Activated naive CD4-positive, alpha-beta T cell treated with anti-CD3 and anti-CD28 coated beads, Interleukin-2, amount 10 ng/mL, durations not matched to agents 7 days and 5 days (primary cell): Measurements from ENCODE around the gene HTR1E.
"Not testable (repeated sequence)": the region's sequence is repeated elsewhere in the genome, so short reads cannot be mapped to it uniquely, and the experiment has no call there.

ENCODE experiments used
- CTCF ChIA-PET: fragments of 350-600 bp; sonication (Branson Sonifier 250); formaldehyde crosslinking; loops from one replicate; lab custom pipeline; 2021; ENCODE audit warnings: antibody characterized with exemption; lab: Charles Lee
- DNase-seq: peaks from one replicate; pipeline ENCODE4 v3.0.0-alpha.2; 2020
- H3K27ac Mint-ChIP-seq: one replicate; pipeline ENCODE4 v1.8.0; 2021; ENCODE audit warnings: mild to moderate bottlenecking, moderate library complexity, mixed read lengths
- H3K27me3 Mint-ChIP-seq: one replicate; pipeline ENCODE4 v1.8.0; 2021; ENCODE audit warnings: mild to moderate bottlenecking, mixed read lengths
- H3K36me3 Mint-ChIP-seq: one replicate; pipeline ENCODE4 v1.8.0; 2021; ENCODE audit warnings: mixed read lengths
- H3K4me1 Mint-ChIP-seq: one replicate; pipeline ENCODE4 v1.8.0; 2021; ENCODE audit warnings: mixed read lengths
- H3K4me3 Mint-ChIP-seq: one replicate; pipeline ENCODE4 v1.8.0; 2021; ENCODE audit warnings: mild to moderate bottlenecking, moderate library complexity, mixed read lengths
- H3K9me3 Mint-ChIP-seq: one replicate; pipeline ENCODE4 v1.8.0; 2021; ENCODE audit warnings: mixed read lengths

The HTR1E gene

GRCh38 chr6:86937219-86938079, at the start of gene HTR1E:
Gene HTR1E (plus strand): TSS chr6:86937528. CDS start chr6:87015335, 77,807 bp downstream.
- no peak for DNase-seq
- CTCF ChIA-PET, result interaction anchor here (1.5 kb wide), 1 partner anchor 1015 kb away, joined by 5 read pairs; no protein-coding TSS in a partner anchor
- H3K4me3 Mint-ChIP-seq, result no peak within 1 kb of the TSS
- H3K36me3 Mint-ChIP-seq, result no peaks in the 10 kb centered on the region
- no peak within 1 kb of the TSS for H3K27ac Mint-ChIP-seq
- no peaks in the 10 kb centered on the region for H3K9me3 Mint-ChIP-seq
- H3K27me3 Mint-ChIP-seq, result peaks cover 40% of the 10 kb centered on the region
- no peaks in the 10 kb centered on the region for H3K4me1 Mint-ChIP-seq

- Mint-ChIP-seq H3K4me3 (no peak overlapping the region), H3K27me3 (no peaks in the 10 kb centered on the region), H3K9me3 (peaks cover 7% of the 10 kb centered on the region), H3K27ac (no peak overlapping the region), H3K36me3 (no peaks in the 10 kb centered on the region), H3K4me1 (no peaks in the 10 kb centered on the region)
- CTCF ChIA-PET, result no interaction called here
- no peak for DNase-seq
These were observed 49.0 kb upstream of the HTR1E start for GRCh38 chr6:86888301-86888700.

- H3K4me3 Mint-ChIP-seq, H3K4me1 Mint-ChIP-seq: not testable (repeated sequence)
These were observed 40.1 kb upstream of the HTR1E start for GRCh38 chr6:86897265-86897664.

GRCh38 chr6:86913795-86914194, 23.5 kb upstream of the HTR1E start:
- CTCF ChIA-PET, result no interaction called here
- no peak overlapping the region for H3K27ac Mint-ChIP-seq
- H3K4me1 Mint-ChIP-seq, result no peaks in the 10 kb centered on the region
- H3K36me3 Mint-ChIP-seq, result no peaks in the 10 kb centered on the region
- no peaks in the 10 kb centered on the region for H3K9me3 Mint-ChIP-seq
- DNase-seq, result no peak
- no peaks in the 10 kb centered on the region for H3K27me3 Mint-ChIP-seq
- no peak overlapping the region for H3K4me3 Mint-ChIP-seq

More at GRCh38 chr6:86897265-86897664, 40.1 kb upstream of the HTR1E start:
- H3K27me3 Mint-ChIP-seq, DNase-seq, CTCF ChIA-PET, H3K27ac Mint-ChIP-seq, H3K9me3 Mint-ChIP-seq, H3K36me3 Mint-ChIP-seq: not testable (repeated sequence)

GRCh38 chr6:86916393-86916792, 20.9 kb upstream of the HTR1E start:
- Mint-ChIP-seq H3K9me3 (no peaks in the 10 kb centered on the region), H3K4me1 (no peaks in the 10 kb centered on the region), H3K4me3 (no peak overlapping the region), H3K36me3 (no peaks in the 10 kb centered on the region), H3K27me3 (no peaks in the 10 kb centered on the region), H3K27ac (no peak overlapping the region)
- no peak for DNase-seq
- CTCF ChIA-PET, result no interaction called here

- H3K27me3 Mint-ChIP-seq, H3K27ac Mint-ChIP-seq, DNase-seq, H3K4me1 Mint-ChIP-seq, CTCF ChIA-PET, H3K36me3 Mint-ChIP-seq, H3K4me3 Mint-ChIP-seq, H3K9me3 Mint-ChIP-seq: not testable (repeated sequence)
These were observed 10.2 kb upstream of the HTR1E start for GRCh38 chr6:86927138-86927537.

- H3K4me1 Mint-ChIP-seq, H3K27ac Mint-ChIP-seq, H3K36me3 Mint-ChIP-seq, H3K27me3 Mint-ChIP-seq, H3K9me3 Mint-ChIP-seq, H3K4me3 Mint-ChIP-seq, DNase-seq, CTCF ChIA-PET: not testable (repeated sequence)
These were observed 9.5 kb upstream of the HTR1E start for GRCh38 chr6:86927859-86928258.

GRCh38 chr6:86934365-86934764, 3.0 kb upstream of the HTR1E start:
- CTCF ChIA-PET, result no interaction called here
- Mint-ChIP-seq H3K27ac (no peak overlapping the region), H3K4me3 (no peak overlapping the region), H3K36me3 (no peaks in the 10 kb centered on the region), H3K27me3 (peaks cover 34% of the 10 kb centered on the region), H3K9me3 (no peaks in the 10 kb centered on the region), H3K4me1 (no peaks in the 10 kb centered on the region)
- no peak for DNase-seq

GRCh38 chr6:86936834-86937218, 502 bp upstream of the HTR1E start:
- H3K27ac Mint-ChIP-seq, result no peak overlapping the region
- H3K9me3 Mint-ChIP-seq, result no peaks in the 10 kb centered on the region

GRCh38 chr6:86938814-86939213, 1.5 kb downstream of the HTR1E start:
- CTCF ChIA-PET, result no interaction called here
- H3K27ac Mint-ChIP-seq, result no peak overlapping the region
- no peaks in the 10 kb centered on the region for H3K9me3 Mint-ChIP-seq
- no peaks in the 10 kb centered on the region for H3K36me3 Mint-ChIP-seq
- no peaks in the 10 kb centered on the region for H3K4me1 Mint-ChIP-seq
- DNase-seq, result no peak
- H3K27me3 Mint-ChIP-seq, result peaks cover 40% of the 10 kb centered on the region
- no peak overlapping the region for H3K4me3 Mint-ChIP-seq

More at GRCh38 chr6:86936834-86937218, 502 bp upstream of the HTR1E start:
- Mint-ChIP-seq H3K4me1 (no peaks in the 10 kb centered on the region), H3K4me3 (no peak overlapping the region), H3K27me3 (peaks cover 40% of the 10 kb centered on the region), H3K36me3 (no peaks in the 10 kb centered on the region)
- CTCF ChIA-PET, result interaction anchor here (1.5 kb wide), 1 partner anchor 1014 kb away, joined by 5 read pairs; no protein-coding TSS in a partner anchor
- DNase-seq, result no peak

- H3K4me1 Mint-ChIP-seq, result no peaks in the 10 kb centered on the region
- H3K4me3 Mint-ChIP-seq, result no peak overlapping the region
- no peak overlapping the region for H3K27ac Mint-ChIP-seq
- DNase-seq, result no peak
- H3K9me3 Mint-ChIP-seq, result no peaks in the 10 kb centered on the region
- CTCF ChIA-PET, result no interaction called here
- peaks cover 34% of the 10 kb centered on the region for H3K27me3 Mint-ChIP-seq
- no peaks in the 10 kb centered on the region for H3K36me3 Mint-ChIP-seq
These were observed 4.1 kb downstream of the HTR1E start for GRCh38 chr6:86941461-86941860.

- Mint-ChIP-seq H3K36me3 (no peaks in the 10 kb centered on the region), H3K9me3 (no peaks in the 10 kb centered on the region)
- DNase-seq, result no peak
These were observed 5.6 kb downstream of the HTR1E start for GRCh38 chr6:86942769-86943516.

GRCh38 chr6:86943819-86944407, 6.6 kb downstream of the HTR1E start:
- Mint-ChIP-seq H3K36me3 (no peaks in the 10 kb centered on the region), H3K4me3 (no peak overlapping the region), H3K9me3 (no peaks in the 10 kb centered on the region), H3K27ac (no peak overlapping the region), H3K4me1 (no peaks in the 10 kb centered on the region), H3K27me3 (peaks cover 9% of the 10 kb centered on the region)
- DNase-seq, result no peak
- CTCF ChIA-PET, result no interaction called here

More at GRCh38 chr6:86942769-86943516, 5.6 kb downstream of the HTR1E start:
- Mint-ChIP-seq H3K4me1 (no peaks in the 10 kb centered on the region), H3K27ac (no peak overlapping the region), H3K4me3 (no peak overlapping the region), H3K27me3 (peaks cover 19% of the 10 kb centered on the region)
- CTCF ChIA-PET, result no interaction called here

GRCh38 chr6:86949771-86950170, 12.4 kb downstream of the HTR1E start:
- H3K4me3 Mint-ChIP-seq, result no peak overlapping the region
- no peak overlapping the region for H3K27ac Mint-ChIP-seq
- no peaks in the 10 kb centered on the region for H3K36me3 Mint-ChIP-seq
- H3K9me3 Mint-ChIP-seq, result no peaks in the 10 kb centered on the region
- no peak for DNase-seq
- no peaks in the 10 kb centered on the region for H3K4me1 Mint-ChIP-seq
- CTCF ChIA-PET, result no interaction called here
- no peaks in the 10 kb centered on the region for H3K27me3 Mint-ChIP-seq
